ENCODE results near the gene TBL1X. TPM values are rescaled to one million over a fixed set of nuclear protein-coding genes. Genes with fewer than 3 reads are reported as not detected.

The TBL1X gene
- total RNA-seq, 4 donors from 2014 or later, result 25.3 to 54.1 (median 38.2) TPM

- Histone ChIP-seq H3K9me3 (no peaks in the 10 kb centered on the region), H3K27me3 (no peaks in the 10 kb centered on the region), H3K4me1 (peaks cover 0 to 23% (median 18%) of the 10 kb centered on the region in 4 donors), H3K4me3 (no peak overlapping the region), H3K36me3 (no peaks in the 10 kb centered on the region), H3K27ac (replicated peaks in 1 of 4) (peak overlapping the region in 1 of 4 donors; percentile 26)
- 71% methylated on average over 8 of the region's 8 CpGs for WGBS
- TF ChIP-seq EP300 (IDR thresholded peaks at IDR 0.05), result no peak
- no peak for TF ChIP-seq POLR2A (IDR thresholded peaks at IDR 0.05; ENCODE audit: low read depth)
- no peak for TF ChIP-seq CTCF (IDR thresholded peaks at IDR 0.05)
- TF ChIP-seq POLR2AphosphoS5 (IDR thresholded peaks at IDR 0.05), result no peak
- no peak for DNase-seq (ENCODE audit: extremely low spot score)
- intact Hi-C loops (cut with DNase I), result no loop called here
These were observed 117.0 kb downstream of the TBL1X start for GRCh38 chrX:9581771-9582385.

DNA sequence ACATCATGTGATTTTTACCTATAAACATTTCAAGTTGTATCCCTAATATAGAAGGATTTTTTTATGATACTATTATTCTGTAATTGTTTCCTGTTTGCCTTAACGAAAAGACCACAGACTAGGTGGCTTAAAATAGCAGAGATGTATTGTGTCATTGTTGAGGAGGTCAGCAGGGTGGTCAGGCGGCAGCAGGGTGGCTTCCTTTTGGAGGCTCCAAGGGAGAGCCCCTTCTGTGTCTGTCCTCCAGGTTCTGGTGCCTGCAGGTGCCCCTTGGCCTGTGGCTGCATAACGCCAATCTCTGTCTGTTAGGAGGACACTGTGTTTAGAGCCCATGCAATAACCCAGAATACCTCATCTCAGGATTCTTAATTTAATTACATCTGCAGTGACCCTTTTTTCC, 118.1 kb downstream of the TBL1X start:
- intact Hi-C loops (cut with DNase I), result no loop called here
- 54% methylated on average over 3 of the region's 3 CpGs for WGBS
- no peaks in the 10 kb centered on the region for H3K9me3 ChIP-seq
- no peak for DNase-seq (ENCODE audit: extremely low spot score)
- H3K36me3 ChIP-seq, result no peaks in the 10 kb centered on the region
- no peak overlapping the region for H3K27ac ChIP-seq (replicated peaks in 1 of 4)
- no peaks in the 10 kb centered on the region for H3K27me3 ChIP-seq
- no peak overlapping the region for H3K4me3 ChIP-seq
- H3K4me1 ChIP-seq, result peaks cover 0 to 24% (median 20%) of the 10 kb centered on the region in 4 donors
- TF ChIP-seq POLR2A (IDR thresholded peaks at IDR 0.05; ENCODE audit: low read depth) (no peak), POLR2AphosphoS5 (IDR thresholded peaks at IDR 0.05) (no peak), CTCF (IDR thresholded peaks at IDR 0.05) (no peak), EP300 (IDR thresholded peaks at IDR 0.05) (no peak)

DNA sequence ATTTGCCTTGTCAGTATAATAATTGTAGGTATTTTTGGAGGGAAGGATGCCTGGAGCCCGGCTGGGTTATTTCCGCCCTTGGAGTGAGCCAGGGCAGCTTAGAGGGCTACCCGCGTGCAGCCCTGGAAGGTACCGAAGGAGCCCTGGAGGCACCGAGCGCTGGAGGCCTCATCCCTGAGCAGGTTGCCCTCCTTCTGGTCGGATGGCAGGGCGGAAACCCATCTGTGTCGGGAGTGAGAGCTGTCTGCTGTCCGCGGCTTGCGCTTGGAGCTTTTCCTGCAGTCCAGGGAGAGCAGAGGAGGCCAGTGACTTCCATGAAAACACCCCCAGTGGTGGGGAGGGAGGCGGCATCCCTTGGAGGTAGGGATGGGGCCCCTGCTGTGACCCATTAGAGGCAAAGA, 122.1 kb downstream of the TBL1X start:
- WGBS, result 51% methylated on average over 12 of the region's 14 CpGs
- intact Hi-C loops (cut with DNase I), result no loop called here
- TF ChIP-seq POLR2AphosphoS5 (IDR thresholded peaks at IDR 0.05) (no peak), POLR2A (IDR thresholded peaks at IDR 0.05; ENCODE audit: low read depth) (no peak), CTCF (IDR thresholded peaks at IDR 0.05) (no peak), EP300 (IDR thresholded peaks at IDR 0.05) (no peak)
- no peak overlapping the region for H3K27ac ChIP-seq (replicated peaks in 1 of 4)
- H3K4me3 ChIP-seq, result no peak overlapping the region
- no peak for DNase-seq (ENCODE audit: extremely low spot score)
- no peaks in the 10 kb centered on the region for H3K27me3 ChIP-seq
- H3K9me3 ChIP-seq, result no peaks in the 10 kb centered on the region
- H3K36me3 ChIP-seq, result no peaks in the 10 kb centered on the region
- H3K4me1 ChIP-seq, result peaks cover 0 to 15% (median 9%) of the 10 kb centered on the region in 4 donors

DNA sequence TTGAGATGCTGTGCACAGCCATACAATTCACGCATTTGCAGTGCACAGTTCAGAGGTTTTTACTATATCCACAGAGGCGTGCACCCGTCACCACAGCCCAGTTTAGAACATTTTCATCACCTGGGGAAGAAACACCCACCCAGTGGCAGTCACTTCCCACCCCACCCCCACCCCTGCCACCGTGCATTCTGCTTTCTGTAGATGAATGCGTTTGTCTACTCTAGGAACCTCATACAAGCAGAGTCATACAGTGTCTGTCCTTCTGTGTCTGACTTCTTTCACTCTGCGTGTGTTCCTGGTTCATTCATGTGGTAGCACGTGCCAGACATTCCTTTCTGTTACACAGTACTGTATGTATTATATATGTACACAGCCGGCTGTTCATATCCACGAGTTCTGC, 122.8 kb downstream of the TBL1X start:
- whole genome bisulfite sequencing, result 76% methylated on average over 9 of the region's 9 CpGs
- no peak overlapping the region for H3K4me3 ChIP-seq
- H3K27ac ChIP-seq (replicated peaks in 1 of 4), result no peak overlapping the region
- H3K4me1 ChIP-seq, result peaks cover 0 to 8% (median 4%) of the 10 kb centered on the region in 4 donors
- no peaks in the 10 kb centered on the region for H3K9me3 ChIP-seq
- H3K36me3 ChIP-seq, result no peaks in the 10 kb centered on the region
- TF ChIP-seq POLR2A (IDR thresholded peaks at IDR 0.05; ENCODE audit: low read depth) (no peak), CTCF (IDR thresholded peaks at IDR 0.05) (no peak), EP300 (IDR thresholded peaks at IDR 0.05) (no peak), POLR2AphosphoS5 (IDR thresholded peaks at IDR 0.05) (no peak)
- intact Hi-C loops (cut with DNase I), result no loop called here
- no peak for DNase-seq (ENCODE audit: extremely low spot score)
- no peaks in the 10 kb centered on the region for H3K27me3 ChIP-seq

- no peaks in the 10 kb centered on the region for H3K27me3 ChIP-seq
- H3K27ac ChIP-seq (replicated peaks in 1 of 4), result no peak overlapping the region
- no peak overlapping the region for H3K4me3 ChIP-seq
- intact Hi-C loops (cut with DNase I), result no loop called here
- H3K4me1 ChIP-seq, result peaks cover 0 to 8% (median 5%) of the 10 kb centered on the region in 4 donors
- DNase-seq (ENCODE audit: extremely low spot score), result no peak
- no peaks in the 10 kb centered on the region for H3K36me3 ChIP-seq
- no peaks in the 10 kb centered on the region for H3K9me3 ChIP-seq
- no peak for TF ChIP-seq CTCF (IDR thresholded peaks at IDR 0.05)
- TF ChIP-seq POLR2AphosphoS5 (IDR thresholded peaks at IDR 0.05), result no peak
- TF ChIP-seq EP300 (IDR thresholded peaks at IDR 0.05), result no peak
- TF ChIP-seq POLR2A (IDR thresholded peaks at IDR 0.05; ENCODE audit: low read depth), result no peak
- 63% methylated on average over 2 of the region's 2 CpGs for WGBS
These were observed 126.6 kb downstream of the TBL1X start for GRCh38 chrX:9591496-9591895.

All from esophagus muscularis mucosa (tissue), 4 donors.